Thoracic aorta (tissue), 2 donors: ENCODE results near the gene COG5. TPM values are rescaled to one million over a fixed set of nuclear protein-coding genes. Genes with fewer than 3 reads are reported as not detected.
A peak's percentile ranks its signal among the peaks of the same experiment; 100 is the strongest.

Source experiments
- ATAC-seq: fragments of 150-250 bp; one replicate; pipeline ENCODE4 v1.8.0; 2017; ENCODE audit warnings: low read depth; ENCODE audit not compliant: insufficient number of reproducible peaks, low FRiP score
- DNase-seq: peaks from one replicate; pipeline ENCODE4 v3.0.0-alpha.2; 2020; ENCODE audit warnings: low spot score
- H3K27ac ChIP-seq, 2 donors: fragments of 200-600 bp; sonication (generic); 1 replicate in 1 of 2; 2 replicates in 1 of 2; pipeline ENCODE4 v1.5.1; 2016; ENCODE audit warnings: mild to moderate bottlenecking in 2 of 2, moderate library complexity in 2 of 2
- H3K27me3 ChIP-seq: fragments of 200-600 bp; sonication (generic); replicated peaks from 2 replicates; pipeline ENCODE4 v1.6.0; 2016; ENCODE audit warnings: mild to moderate bottlenecking; ENCODE audit not compliant: insufficient read depth
- H3K36me3 ChIP-seq: fragments of 200-600 bp; sonication (generic); one replicate; pipeline ENCODE4 v1.5.1; 2016
- H3K4me1 ChIP-seq, 2 donors: fragments of 200-600 bp; sonication (generic); 1 replicate in 1 of 2; 2 replicates in 1 of 2; pipeline versions ENCODE4 v1.5.1 to v1.6.0; 2016; ENCODE audit warnings: low read depth in 2 of 2, mild to moderate bottlenecking in 1 of 2; ENCODE audit not compliant: control insufficient read depth in 1 of 2
- H3K4me3 ChIP-seq: fragments of 200-600 bp; sonication (generic); 2 replicates; pipeline ENCODE4 v1.5.1; 2016; ENCODE audit warnings: mild to moderate bottlenecking
- H3K9me3 ChIP-seq: fragments of 200-600 bp; sonication (generic); 2 replicates; pipeline ENCODE4 v1.5.1; 2016
- CTCF ChIP-seq: fragments of 200-600 bp; sonication (generic); IDR thresholded peaks from one replicate; pipeline ENCODE4 v1.5.1; 2019; ENCODE audit warnings: antibody characterized with exemption
- total RNA-seq, 2 donors: library from RNA; depleted of rRNA; stranded (reverse); fragments of >200 nt; gene quantifications; one replicate each; pipeline versions ENCODE4 v1.1.0 to v1.2.3, GENCODE V29; 2016

COG5 gene
- total RNA-seq, 2 donors from 2014 or later = 52.5 to 72.4 TPM

- Histone ChIP-seq H3K9me3 (no peaks in the 10 kb centered on the region), H3K27ac (peak overlapping the region in 1 of 2 donors; percentile 56), H3K4me3 (no peak overlapping the region), H3K36me3 (no peaks in the 10 kb centered on the region), H3K27me3 (no peaks in the 10 kb centered on the region), H3K4me1 (peaks cover 0 to 5% of the 10 kb centered on the region in 2 donors)
- no peak for DNase-seq
- no peak for TF ChIP-seq CTCF
- ATAC-seq = peak; percentile 76
Measured at GRCh38 chr7:107372298-107372697, 191.4 kb downstream of the COG5 start.

DNA sequence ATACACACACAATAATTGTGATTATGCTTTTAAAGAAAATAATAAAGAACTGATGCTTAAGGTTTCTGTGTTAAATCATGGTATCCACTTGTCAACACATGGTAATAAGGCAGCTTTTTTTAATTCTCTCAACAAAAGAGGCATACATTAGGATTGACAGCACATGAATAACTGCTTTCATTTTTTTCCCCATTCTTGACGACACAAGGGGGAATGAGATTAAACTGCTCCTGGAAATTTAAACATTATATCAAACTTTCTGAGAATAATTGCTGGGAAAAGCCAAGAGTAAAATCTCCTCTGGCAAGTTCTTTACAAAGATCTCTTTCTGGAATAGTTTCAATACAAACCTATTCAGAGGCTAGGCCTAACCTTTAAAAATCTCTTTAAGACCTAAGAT is 192.9 kb downstream of the COG5 start:
- no peak for DNase-seq
- no peaks in the 10 kb centered on the region for H3K9me3 ChIP-seq
- no peak overlapping the region for H3K4me3 ChIP-seq
- no peaks in the 10 kb centered on the region for H3K36me3 ChIP-seq
- H3K4me1 ChIP-seq = peaks cover 0 to 5% of the 10 kb centered on the region in 2 donors
- H3K27ac ChIP-seq = no peak overlapping the region
- no peak for TF ChIP-seq CTCF
- ATAC-seq = no peak
- H3K27me3 ChIP-seq = no peaks in the 10 kb centered on the region

GRCh38 chr7:107364787-107365186 is 198.9 kb downstream of the COG5 start:
- ATAC-seq (no peak), DNase-seq (no peak)
- no peaks in the 10 kb centered on the region for H3K4me1 ChIP-seq
- H3K27ac ChIP-seq = no peak overlapping the region
- H3K4me3 ChIP-seq = no peak overlapping the region
- no peaks in the 10 kb centered on the region for H3K27me3 ChIP-seq
- H3K9me3 ChIP-seq = no peaks in the 10 kb centered on the region
- peaks cover 17% of the 10 kb centered on the region for H3K36me3 ChIP-seq
- no peak for TF ChIP-seq CTCF

DNA sequence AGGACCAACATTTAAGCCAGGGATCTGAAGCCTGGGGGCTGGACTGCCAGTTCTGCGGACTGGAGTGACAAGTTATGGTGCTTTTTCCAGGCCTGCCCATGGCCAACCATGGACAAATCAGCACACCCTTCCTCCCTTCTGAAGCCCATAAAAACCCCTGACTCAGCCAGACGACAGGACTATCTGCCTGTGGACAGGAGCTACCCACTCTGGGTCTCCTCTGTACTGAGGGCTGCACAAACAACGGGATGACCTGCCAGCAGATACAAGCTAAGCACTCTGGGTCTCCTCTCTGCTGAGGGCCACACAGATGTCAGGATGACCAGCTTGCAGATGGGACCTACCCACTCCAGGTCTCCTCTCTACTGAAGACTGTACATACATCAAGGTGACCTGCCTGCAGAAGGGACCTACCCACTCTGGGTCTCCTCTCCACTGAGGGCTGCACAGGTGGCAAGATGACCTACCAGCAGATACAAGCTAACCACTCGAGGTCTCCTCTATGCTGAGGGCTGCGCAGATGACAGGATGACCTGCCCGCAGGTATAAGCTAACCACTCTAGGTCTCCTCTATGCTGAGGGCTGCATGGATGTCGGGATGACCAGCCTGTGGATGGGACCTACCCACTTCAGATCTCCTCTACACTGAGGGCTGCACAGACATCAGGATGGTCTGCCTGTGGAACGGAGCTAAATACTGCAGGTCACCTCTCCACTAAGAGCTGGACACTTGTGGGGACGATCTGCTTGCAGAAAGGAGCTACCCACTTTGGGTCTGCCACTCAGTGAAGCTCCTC is 204.0 kb downstream of the COG5 start:
- no peak for TF ChIP-seq CTCF
- ATAC-seq (no peak), DNase-seq (no peak)
- no peaks in the 10 kb centered on the region for H3K27me3 ChIP-seq
- H3K9me3 ChIP-seq = no peaks in the 10 kb centered on the region
- H3K4me1 ChIP-seq = no peaks in the 10 kb centered on the region
- H3K27ac ChIP-seq = no peak overlapping the region
- H3K36me3 ChIP-seq = peaks cover 19% of the 10 kb centered on the region
- H3K4me3 ChIP-seq = no peak overlapping the region

DNA sequence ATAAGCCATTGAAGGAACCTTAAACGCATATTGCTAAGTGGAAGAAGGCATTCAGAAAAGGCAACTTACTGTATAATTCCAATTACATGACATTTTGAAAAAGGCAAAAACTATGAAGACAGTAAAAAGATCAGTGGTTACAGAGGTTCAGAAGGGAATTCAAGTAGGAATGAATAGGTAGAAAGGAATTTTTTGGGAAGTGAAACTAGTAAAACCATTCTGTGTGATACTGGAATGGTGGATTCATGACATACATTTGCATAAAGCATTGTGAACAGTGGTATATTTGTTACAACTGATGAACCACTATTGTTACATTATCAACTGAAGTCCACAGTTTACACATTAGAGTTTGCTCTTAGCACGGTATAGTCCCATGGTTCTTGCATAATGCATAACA is 208.1 kb downstream of the COG5 start:
- Histone ChIP-seq H3K9me3 (no peaks in the 10 kb centered on the region), H3K4me1 (no peaks in the 10 kb centered on the region), H3K27me3 (no peaks in the 10 kb centered on the region), H3K27ac (no peak overlapping the region), H3K4me3 (no peak overlapping the region), H3K36me3 (peaks cover 10% of the 10 kb centered on the region)
- ATAC-seq (no peak), DNase-seq (no peak)
- TF ChIP-seq CTCF = no peak
